Measurements from ENCODE around the gene RAB40B.

DNA sequence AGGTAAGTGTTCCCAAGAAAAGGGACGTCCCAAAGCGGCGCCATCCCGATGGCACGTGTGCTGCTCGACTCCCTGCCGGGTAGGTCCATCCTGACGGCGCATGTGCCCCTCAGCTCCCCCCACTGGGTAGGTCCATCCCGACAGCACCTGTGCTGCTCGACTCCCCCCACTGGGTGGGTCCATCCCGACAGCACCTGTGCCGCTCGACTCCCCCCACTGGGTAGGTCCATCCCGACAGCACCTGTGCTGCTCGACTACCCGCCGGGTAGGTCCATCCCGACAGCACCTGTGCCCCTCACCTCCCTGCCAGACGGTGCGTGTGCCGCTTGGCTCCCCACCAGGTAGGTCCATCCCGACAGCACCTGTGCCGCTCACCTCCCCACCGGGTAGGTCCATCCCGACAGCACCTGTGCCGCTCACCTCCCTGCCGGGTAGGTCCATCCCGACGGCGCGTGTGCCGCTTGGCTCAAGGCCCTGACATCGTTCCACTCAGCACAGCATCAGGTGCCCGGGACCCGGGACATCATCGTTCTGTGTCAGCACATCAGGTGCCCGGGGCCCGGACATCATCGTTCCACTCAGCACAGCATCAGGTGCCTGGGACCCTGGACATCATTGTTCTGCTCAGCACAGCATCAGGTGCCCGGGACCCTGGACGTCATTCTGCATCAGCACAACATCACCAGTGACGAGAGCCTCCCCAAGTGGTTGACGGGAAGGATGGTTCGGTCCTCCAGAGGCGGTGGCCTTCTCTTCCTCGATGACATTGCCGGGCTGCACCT is 31.2 kb upstream of the RAB40B start:
- TF ChIP-seq, protein P1, sequence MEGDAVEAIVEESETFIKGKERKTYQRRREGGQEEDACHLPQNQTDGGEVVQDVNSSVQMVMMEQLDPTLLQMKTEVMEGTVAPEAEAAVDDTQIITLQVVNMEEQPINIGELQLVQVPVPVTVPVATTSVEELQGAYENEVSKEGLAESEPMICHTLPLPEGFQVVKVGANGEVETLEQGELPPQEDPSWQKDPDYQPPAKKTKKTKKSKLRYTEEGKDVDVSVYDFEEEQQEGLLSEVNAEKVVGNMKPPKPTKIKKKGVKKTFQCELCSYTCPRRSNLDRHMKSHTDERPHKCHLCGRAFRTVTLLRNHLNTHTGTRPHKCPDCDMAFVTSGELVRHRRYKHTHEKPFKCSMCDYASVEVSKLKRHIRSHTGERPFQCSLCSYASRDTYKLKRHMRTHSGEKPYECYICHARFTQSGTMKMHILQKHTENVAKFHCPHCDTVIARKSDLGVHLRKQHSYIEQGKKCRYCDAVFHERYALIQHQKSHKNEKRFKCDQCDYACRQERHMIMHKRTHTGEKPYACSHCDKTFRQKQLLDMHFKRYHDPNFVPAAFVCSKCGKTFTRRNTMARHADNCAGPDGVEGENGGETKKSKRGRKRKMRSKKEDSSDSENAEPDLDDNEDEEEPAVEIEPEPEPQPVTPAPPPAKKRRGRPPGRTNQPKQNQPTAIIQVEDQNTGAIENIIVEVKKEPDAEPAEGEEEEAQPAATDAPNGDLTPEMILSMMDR (IDR thresholded peaks at IDR 0.05; ENCODE audit: low read depth, low read length), result no peak
- no peak for TF ChIP-seq EZH2phosphoT487 (IDR thresholded peaks at IDR 0.05; ENCODE audit: low read depth)
